ENCODE measurements around the gene TRIM54. TPM values are rescaled to one million over a fixed set of nuclear protein-coding genes. Genes with fewer than 3 reads are reported as not detected.
A peak's percentile ranks its signal among the peaks of the same experiment; 100 is the strongest.

The TRIM54 gene
- total and polyA plus RNA-seq, 12 donors, result 1.2 to 47.1 (median 13.9) TPM

- no peaks in the 10 kb centered on the region for H3K9me3 ChIP-seq (replicated peaks in 1 of 3)
- no peak overlapping the region for H3K4me3 ChIP-seq
These were observed 38.8 kb downstream of the TRIM54 start for GRCh38 chr2:27320958-27321543.

GRCh38 chr2:27322301-27322765 is 40.1 kb downstream of the TRIM54 start:
- Histone ChIP-seq H3K4me1 (replicated peaks in 1 of 2) (peaks cover 34 to 35% of the 10 kb centered on the region in 2 donors), H3K27ac (peak overlapping the region; percentile 83 to 99 (median 98)), H3K9me3 (replicated peaks in 1 of 3) (no peaks in the 10 kb centered on the region), H3K4me3 (peak overlapping the region; percentile 25 to 99 (median 76)), H3K36me3 (replicated peaks in 1 of 2) (peaks cover 0 to 17% of the 10 kb centered on the region in 2 donors), H3K27me3 (no peaks in the 10 kb centered on the region)
- intact Hi-C loops (cut with DNase I), result no loop called here
- 4 to 7% (median 5%) methylated on average over 2 to 10 of the region's 10 CpGs for WGBS, 4 donors
- TF ChIP-seq POLR2A (IDR thresholded peaks at IDR 0.05) (no peak), CTCF (IDR thresholded peaks at IDR 0.05) (no peak)
- peak in 6 of 7 donors; percentile 42 to 69 (median 52) for DNase-seq

More at GRCh38 chr2:27320958-27321543, 38.8 kb downstream of the TRIM54 start:
- peaks cover 0 to 4% of the 10 kb centered on the region in 2 donors for H3K36me3 ChIP-seq (replicated peaks in 1 of 2)
- TF ChIP-seq POLR2A (IDR thresholded peaks at IDR 0.05) (peak in 1 of 2 donors; percentile 84), CTCF (IDR thresholded peaks at IDR 0.05) (peak; percentile 34 to 77 (median 62))
- intact Hi-C loops (cut with DNase I), result no loop called here
- 16 to 39% (median 33%) methylated on average over 4 to 8 of the region's 8 CpGs for WGBS, 4 donors
- peaks cover 34 to 35% of the 10 kb centered on the region in 2 donors for H3K4me1 ChIP-seq (replicated peaks in 1 of 2)
- H3K27me3 ChIP-seq, result no peaks in the 10 kb centered on the region
- peak; percentile 90 to 98 (median 97) for DNase-seq
- peak overlapping the region; percentile 25 to 99 (median 94) for H3K27ac ChIP-seq

- Histone ChIP-seq H3K27ac (peak within 1 kb of the TSS; percentile 83 to 99 (median 98)), H3K4me1 (replicated peaks in 1 of 2) (peaks cover 34 to 35% of the 10 kb centered on the region in 2 donors), H3K36me3 (replicated peaks in 1 of 2) (peaks cover 0 to 24% of the 10 kb centered on the region in 2 donors), H3K4me3 (peak within 1 kb of the TSS; percentile 25 to 99 (median 76)), H3K9me3 (replicated peaks in 1 of 3) (no peaks in the 10 kb centered on the region), H3K27me3 (no peaks in the 10 kb centered on the region)
- peak; percentile 92 to 97 (median 96) for DNase-seq
- TF ChIP-seq POLR2A (IDR thresholded peaks at IDR 0.05) (peak; percentile 73 to 95), CTCF (IDR thresholded peaks at IDR 0.05) (peak in 1 of 6 experiments; percentile 13)
- intact Hi-C loops (cut with DNase I), result no loop called here
- WGBS, 4 donors, result 0 to 1% (median 0%) methylated on average over 22 to 39 of the region's 39 CpGs
These were observed 40.8 kb downstream of the TRIM54 start, which contains the start of gene MPV17 for GRCh38 chr2:27322766-27323595. MPV17 (minus strand) TSS chr2:27323097; CDS start chr2:27322517, 580 bp downstream.

Measured in adrenal gland (tissue), 12 donors.